Endothelial cell of umbilical vein (primary cell): Measurements from ENCODE around the gene KCNK16. TPM values are rescaled to one million over a fixed set of nuclear protein-coding genes. Genes with fewer than 3 reads are reported as not detected.

Experiments used
- BruUV-seq: library from RNA; stranded (reverse); fragments of 400-500 nt; replicated peaks from 2 replicates; lab custom pipeline; 2021; lab: Mats Ljungman, UMichigan
- CTCF ChIA-PET: fragments of 300-600, 350-600 bp; sonication (Branson Sonifier 250); formaldehyde crosslinking; loops from one replicate; lab custom pipeline; 2021; ENCODE audit warnings: antibody characterized with exemption, inconsistent platforms; lab: Charles Lee
- POLR2A ChIA-PET: fragments of 300-600, 350-600 bp; sonication (Branson Sonifier 250); formaldehyde crosslinking; loops from one replicate; lab custom pipeline; 2021; ENCODE audit warnings: antibody characterized with exemption, inconsistent platforms; lab: Charles Lee
- DNase-seq: peaks from one replicate; pipeline ENCODE4 v3.0.0-alpha.2; 2011; ENCODE audit warnings: low read depth, low spot score
- FAIRE-seq: peaks from 2 replicates; lab custom pipeline; 2011; peaks lifted over from hg19 to GRCh38; lab: Jason Lieb, UNC
- H2AFZ ChIP-seq: 2 replicates; pipeline ENCODE4 v1.6.0; 2012; ENCODE audit warnings: low read depth, low read length, control low read depth, inconsistent platforms
- H3K27ac ChIP-seq: 2 replicates; pipeline ENCODE4 v1.5.1; 2011; ENCODE audit warnings: low read depth, mild to moderate bottlenecking, control low read depth, low read length, moderate library complexity; ENCODE audit not compliant: insufficient read depth
- H3K27me3 ChIP-seq, 2 experiments: 2 replicates each; pipeline versions ENCODE4 v1.6.0 to v1.6.1; 2011; ENCODE audit warnings: low read length in 2 of 2, mixed read lengths in 1 of 2; ENCODE audit not compliant: control insufficient read depth in 2 of 2, insufficient read depth in 2 of 2
- H3K36me3 ChIP-seq, 2 experiments: 2 replicates in 1 of 2; 3 replicates in 1 of 2; pipeline ENCODE4 v1.5.1; 2011; ENCODE audit warnings: low read length in 2 of 2, mild to moderate bottlenecking in 1 of 2, moderate library complexity in 1 of 2; ENCODE audit not compliant: control insufficient read depth in 2 of 2, insufficient read depth in 2 of 2; ENCODE audit errors: extremely low read depth in 1 of 2
- H3K4me1 ChIP-seq: 3 replicates; pipeline ENCODE4 v1.5.1; 2011; ENCODE audit warnings: mild to moderate bottlenecking, low read length; ENCODE audit not compliant: control insufficient read depth, insufficient read depth; ENCODE audit errors: extremely low read depth
- H3K4me2 ChIP-seq: 2 replicates; pipeline ENCODE4 v1.6.1; 2011; ENCODE audit warnings: low read length, control low read depth, mixed read lengths; ENCODE audit not compliant: insufficient read depth
- H3K4me3 ChIP-seq, 3 experiments: fragments of 200-600 bp in 1 of 3; sonication (generic), shearing (Covaris generic) in 1 of 3; replicated peaks in 1 of 3; 2 replicates each; pipeline ENCODE4 v1.5.1; 2011 to 2016; ENCODE audit warnings: control low read depth in 3 of 3, low read length in 3 of 3, mild to moderate bottlenecking in 2 of 3, inconsistent platforms in 1 of 3, low read depth in 1 of 3, moderate library complexity in 1 of 3; ENCODE audit not compliant: insufficient read depth in 1 of 3
- H3K79me2 ChIP-seq: 2 replicates; pipeline ENCODE4 v1.6.0; 2012; ENCODE audit warnings: low read length, inconsistent platforms; ENCODE audit not compliant: control insufficient read depth, insufficient read depth
- H3K9ac ChIP-seq: replicated peaks from 2 replicates; pipeline ENCODE3; 2011; ENCODE audit warnings: low read length, control low read depth; ENCODE audit not compliant: insufficient read depth; ENCODE audit errors: extremely low read depth
- H3K9me1 ChIP-seq: replicated peaks from 3 replicates; pipeline ENCODE4 v1.6.0; 2011; ENCODE audit warnings: mild to moderate bottlenecking, low read length; ENCODE audit not compliant: control insufficient read depth, insufficient read depth; ENCODE audit errors: extremely low read depth
- H3K9me3 ChIP-seq: replicated peaks from 2 replicates; pipeline ENCODE4 v1.5.1; 2012; ENCODE audit warnings: low read length, inconsistent platforms; ENCODE audit not compliant: control insufficient read depth, insufficient read depth
- H4K20me1 ChIP-seq: replicated peaks from 2 replicates; pipeline ENCODE3; 2011; ENCODE audit warnings: mild to moderate bottlenecking, low read length; ENCODE audit not compliant: control insufficient read depth, insufficient read depth; ENCODE audit errors: extremely low read depth
- EZH2 ChIP-seq: IDR thresholded peaks from 2 replicates; pipeline ENCODE4 v1.6.1; 2012; ENCODE audit warnings: borderline replicate concordance, low read depth, mild to moderate bottlenecking, moderate library complexity, low read length, inconsistent platforms; ENCODE audit not compliant: severe bottlenecking
- FOS ChIP-seq: IDR thresholded peaks from 2 replicates; pipeline ENCODE4 v1.6.1; 2011; ENCODE audit warnings: mild to moderate bottlenecking, low read length, moderate library complexity, borderline replicate concordance; ENCODE audit not compliant: insufficient read depth
- GATA2 ChIP-seq: IDR thresholded peaks from 2 replicates; pipeline ENCODE4 v1.7.0; 2011; ENCODE audit warnings: low read depth, mild to moderate bottlenecking, moderate library complexity, mixed read lengths, low read length; ENCODE audit not compliant: insufficient read length, insufficient read depth
- JUN ChIP-seq: IDR thresholded peaks from 2 replicates; pipeline ENCODE4 v1.6.1; 2011; ENCODE audit warnings: borderline replicate concordance, low read depth; ENCODE audit not compliant: insufficient read length, insufficient read depth
- MYC ChIP-seq: IDR thresholded peaks from one replicate; pipeline ENCODE4 v1.6.1; 2011; ENCODE audit warnings: mild to moderate bottlenecking, low read depth, low read length
- POLR2A ChIP-seq: IDR thresholded peaks from 2 replicates; pipeline ENCODE4 v1.6.1; 2012; ENCODE audit warnings: low read depth, mild to moderate bottlenecking, control low read depth, low read length
- POLR2AphosphoS5 ChIP-seq: IDR thresholded peaks from 2 replicates; pipeline ENCODE4 v1.6.1; 2012; ENCODE audit warnings: low read depth, mild to moderate bottlenecking, control low read depth, low read length, moderate library complexity; ENCODE audit not compliant: insufficient read depth
- dilution Hi-C: fragments of 300-500 bp; cut with MboI; formaldehyde crosslinking; loops from one replicate; pipeline ENCODE4 v1.15.0; 2019; ENCODE audit warnings: low sequenced_read_pairs; ENCODE audit not compliant: extremely low pct_ligation_motif_present
- intact Hi-C: fragments of 100-400 bp; cut with micrococcal nuclease; formaldehyde crosslinking; loops from one replicate; pipeline ENCODE4 v1.10.0; 2022
- polyA plus RNA-seq, 4 experiments: library from polyadenylated mRNA; depleted of rRNA in 3 of 4; stranded (reverse) in 3 of 4; unstranded in 1 of 4; fragments of >200 nt; gene quantifications; 2 replicates each; pipeline versions ENCODE4 v1.2.1 to v1.2.3, GENCODE V29; 2011 to 2012; ENCODE audit warnings: missing spikeins in 1 of 4
- total RNA-seq: library from RNA; stranded (reverse); gene quantifications from 2 replicates; pipeline ENCODE4 v1.2.3, GENCODE V29; 2021
- TF ChIP-seq, protein P1 (sequence below), 2 donors: IDR thresholded peaks; 1 replicate in 1 of 2; 2 replicates in 1 of 2; pipeline ENCODE4 v1.5.1; 2011; ENCODE audit warnings: low read length in 2 of 2, mild to moderate bottlenecking in 2 of 2, moderate library complexity in 2 of 2, control low read depth in 1 of 2, inconsistent platforms in 1 of 2, low read depth in 1 of 2; ENCODE audit not compliant: insufficient read depth in 1 of 2; ENCODE audit errors: extremely low read depth in 1 of 2
- TF ChIP-seq, protein P2 (sequence below): IDR thresholded peaks from 2 replicates; pipeline ENCODE4 v1.6.1; 2011; ENCODE audit not compliant: insufficient read depth, insufficient read length

KCNK16 gene
- total and polyA plus RNA-seq, 2 donors (not counting 3 experiments of a cell fraction or from before 2014, with no cell fraction given): not detected

DNA sequence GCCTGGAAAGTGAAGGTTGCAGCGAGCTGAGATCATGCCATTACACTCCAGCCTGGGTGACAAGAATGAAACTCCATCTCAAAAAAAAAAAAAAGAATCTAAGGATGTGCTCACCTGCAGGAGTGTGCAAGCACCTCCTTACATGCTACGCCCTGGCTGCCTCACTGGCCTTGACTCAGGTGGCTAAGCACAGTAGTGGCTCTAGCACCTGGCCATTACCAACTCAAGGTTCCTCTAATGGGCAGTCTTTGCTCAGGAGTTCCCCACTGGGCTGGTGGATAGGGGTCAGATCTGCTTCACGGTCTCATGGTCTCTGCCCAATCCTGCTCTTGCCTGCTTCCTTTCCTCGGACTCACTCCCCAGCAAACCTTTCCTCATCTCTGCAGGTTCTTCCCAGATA lies 48.0 kb downstream of the KCNK16 start:
- no peak overlapping the region for H3K4me3 ChIP-seq
- no peaks in the 10 kb centered on the region for H3K9me1 ChIP-seq
- no peak overlapping the region for H3K9ac ChIP-seq
- H3K4me2 ChIP-seq: no peak overlapping the region
- H3K9me3 ChIP-seq: no peaks in the 10 kb centered on the region
- H3K4me1 ChIP-seq: no peaks in the 10 kb centered on the region
- ChIA-PET POLR2A (no interaction called here), CTCF (no interaction called here)
- H3K79me2 ChIP-seq: no peaks in the 10 kb centered on the region
- TF ChIP-seq FOS (no peak), POLR2A (no peak), POLR2AphosphoS5 (no peak), JUN (no peak), MYC (no peak), EZH2 (no peak), GATA2 (no peak)
- TF ChIP-seq, protein P1, sequence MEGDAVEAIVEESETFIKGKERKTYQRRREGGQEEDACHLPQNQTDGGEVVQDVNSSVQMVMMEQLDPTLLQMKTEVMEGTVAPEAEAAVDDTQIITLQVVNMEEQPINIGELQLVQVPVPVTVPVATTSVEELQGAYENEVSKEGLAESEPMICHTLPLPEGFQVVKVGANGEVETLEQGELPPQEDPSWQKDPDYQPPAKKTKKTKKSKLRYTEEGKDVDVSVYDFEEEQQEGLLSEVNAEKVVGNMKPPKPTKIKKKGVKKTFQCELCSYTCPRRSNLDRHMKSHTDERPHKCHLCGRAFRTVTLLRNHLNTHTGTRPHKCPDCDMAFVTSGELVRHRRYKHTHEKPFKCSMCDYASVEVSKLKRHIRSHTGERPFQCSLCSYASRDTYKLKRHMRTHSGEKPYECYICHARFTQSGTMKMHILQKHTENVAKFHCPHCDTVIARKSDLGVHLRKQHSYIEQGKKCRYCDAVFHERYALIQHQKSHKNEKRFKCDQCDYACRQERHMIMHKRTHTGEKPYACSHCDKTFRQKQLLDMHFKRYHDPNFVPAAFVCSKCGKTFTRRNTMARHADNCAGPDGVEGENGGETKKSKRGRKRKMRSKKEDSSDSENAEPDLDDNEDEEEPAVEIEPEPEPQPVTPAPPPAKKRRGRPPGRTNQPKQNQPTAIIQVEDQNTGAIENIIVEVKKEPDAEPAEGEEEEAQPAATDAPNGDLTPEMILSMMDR (IDR thresholded peaks at IDR 0.05; ENCODE audit: extremely low read depth in 1 of 2, insufficient read depth in 1 of 2, low read depth in 1 of 2, low read length in 2 of 2): no peak
- TF ChIP-seq, protein P2, sequence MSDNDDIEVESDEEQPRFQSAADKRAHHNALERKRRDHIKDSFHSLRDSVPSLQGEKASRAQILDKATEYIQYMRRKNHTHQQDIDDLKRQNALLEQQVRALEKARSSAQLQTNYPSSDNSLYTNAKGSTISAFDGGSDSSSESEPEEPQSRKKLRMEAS: no peak
- H2AFZ ChIP-seq: no peak overlapping the region
- no TSS peak for BruUV-seq
- dilution Hi-C loops: no loop called here
- H4K20me1 ChIP-seq: no peaks in the 10 kb centered on the region
- no peak for DNase-seq
- H3K27ac ChIP-seq: no peak overlapping the region
- FAIRE-seq: no peak
- intact Hi-C loops: no loop called here
- no peaks in the 10 kb centered on the region for H3K36me3 ChIP-seq
- no peaks in the 10 kb centered on the region for H3K27me3 ChIP-seq
